Ishikawa (cell line): ENCODE measurements around the gene ABCC1.

Source experiments
- CEBPB ChIP-seq: IDR thresholded peaks from 2 replicates; pipeline ENCODE4 v1.6.1; 2012
- CREB1 ChIP-seq: IDR thresholded peaks from 2 replicates; pipeline ENCODE4 v1.6.1; 2012; ENCODE audit warnings: low read depth
- EGR1 ChIP-seq: IDR thresholded peaks from 2 replicates; pipeline ENCODE4 v1.6.1; 2012
- EP300 ChIP-seq: IDR thresholded peaks from 2 replicates; pipeline ENCODE4 v1.6.1; 2012; ENCODE audit warnings: borderline replicate concordance
- FOXM1 ChIP-seq: IDR thresholded peaks from 2 replicates; pipeline ENCODE4 v1.6.1; 2012; ENCODE audit warnings: low read depth, borderline replicate concordance
- NFIC ChIP-seq: IDR thresholded peaks from 2 replicates; pipeline ENCODE4 v1.6.1; 2012
- RAD21 ChIP-seq: IDR thresholded peaks from 2 replicates; pipeline ENCODE4 v1.6.1; 2012; ENCODE audit warnings: low read depth
- TAF1 ChIP-seq: IDR thresholded peaks from 2 replicates; pipeline ENCODE4 v1.6.1; 2012; ENCODE audit warnings: low read depth, mild to moderate bottlenecking
- TCF12 ChIP-seq: IDR thresholded peaks from 2 replicates; pipeline ENCODE4 v1.6.1; 2012; ENCODE audit warnings: low read depth
- TEAD4 ChIP-seq: IDR thresholded peaks from 2 replicates; pipeline ENCODE4 v1.6.1; 2012
- YY1 ChIP-seq: IDR thresholded peaks from 2 replicates; pipeline ENCODE4 v1.6.1; 2012; ENCODE audit warnings: low read depth
- ZBTB7A ChIP-seq: IDR thresholded peaks from 2 replicates; pipeline ENCODE4 v1.6.1; 2012; ENCODE audit warnings: low read depth
- TF ChIP-seq, protein P1 (sequence below): IDR thresholded peaks from 2 replicates; pipeline ENCODE4 v1.6.1; 2012; ENCODE audit warnings: low read depth, mild to moderate bottlenecking
- TF ChIP-seq, protein P2 (sequence below): IDR thresholded peaks from 2 replicates; pipeline ENCODE4 v1.6.1; 2012
- TF ChIP-seq, protein P3 (sequence below): IDR thresholded peaks from 2 replicates; pipeline ENCODE4 v1.6.1; 2012

Gene ABCC1

DNA sequence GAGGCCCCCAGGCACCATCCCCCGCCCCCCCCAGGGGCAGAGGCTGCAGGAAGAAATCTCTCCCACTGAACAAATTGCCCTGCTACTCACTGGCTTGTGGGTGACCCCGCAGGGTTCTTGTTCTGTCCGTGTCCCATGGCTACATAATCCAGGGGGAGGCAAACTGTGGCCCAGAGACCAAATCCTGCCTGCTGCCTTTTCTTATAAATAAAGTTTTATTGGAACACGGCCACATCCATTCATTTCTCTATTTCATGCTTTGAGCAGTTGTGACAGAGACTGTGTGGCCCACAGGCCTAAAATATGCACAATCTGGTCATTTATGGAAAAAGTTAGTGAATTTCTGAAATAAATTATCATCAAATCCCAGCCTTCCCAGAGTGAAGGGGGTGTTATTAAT is 235.7 kb downstream of the ABCC1 start:
- TF ChIP-seq, protein P1, sequence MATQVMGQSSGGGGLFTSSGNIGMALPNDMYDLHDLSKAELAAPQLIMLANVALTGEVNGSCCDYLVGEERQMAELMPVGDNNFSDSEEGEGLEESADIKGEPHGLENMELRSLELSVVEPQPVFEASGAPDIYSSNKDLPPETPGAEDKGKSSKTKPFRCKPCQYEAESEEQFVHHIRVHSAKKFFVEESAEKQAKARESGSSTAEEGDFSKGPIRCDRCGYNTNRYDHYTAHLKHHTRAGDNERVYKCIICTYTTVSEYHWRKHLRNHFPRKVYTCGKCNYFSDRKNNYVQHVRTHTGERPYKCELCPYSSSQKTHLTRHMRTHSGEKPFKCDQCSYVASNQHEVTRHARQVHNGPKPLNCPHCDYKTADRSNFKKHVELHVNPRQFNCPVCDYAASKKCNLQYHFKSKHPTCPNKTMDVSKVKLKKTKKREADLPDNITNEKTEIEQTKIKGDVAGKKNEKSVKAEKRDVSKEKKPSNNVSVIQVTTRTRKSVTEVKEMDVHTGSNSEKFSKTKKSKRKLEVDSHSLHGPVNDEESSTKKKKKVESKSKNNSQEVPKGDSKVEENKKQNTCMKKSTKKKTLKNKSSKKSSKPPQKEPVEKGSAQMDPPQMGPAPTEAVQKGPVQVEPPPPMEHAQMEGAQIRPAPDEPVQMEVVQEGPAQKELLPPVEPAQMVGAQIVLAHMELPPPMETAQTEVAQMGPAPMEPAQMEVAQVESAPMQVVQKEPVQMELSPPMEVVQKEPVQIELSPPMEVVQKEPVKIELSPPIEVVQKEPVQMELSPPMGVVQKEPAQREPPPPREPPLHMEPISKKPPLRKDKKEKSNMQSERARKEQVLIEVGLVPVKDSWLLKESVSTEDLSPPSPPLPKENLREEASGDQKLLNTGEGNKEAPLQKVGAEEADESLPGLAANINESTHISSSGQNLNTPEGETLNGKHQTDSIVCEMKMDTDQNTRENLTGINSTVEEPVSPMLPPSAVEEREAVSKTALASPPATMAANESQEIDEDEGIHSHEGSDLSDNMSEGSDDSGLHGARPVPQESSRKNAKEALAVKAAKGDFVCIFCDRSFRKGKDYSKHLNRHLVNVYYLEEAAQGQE, result no peak
- TF ChIP-seq, protein P2, sequence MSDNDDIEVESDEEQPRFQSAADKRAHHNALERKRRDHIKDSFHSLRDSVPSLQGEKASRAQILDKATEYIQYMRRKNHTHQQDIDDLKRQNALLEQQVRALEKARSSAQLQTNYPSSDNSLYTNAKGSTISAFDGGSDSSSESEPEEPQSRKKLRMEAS, result no peak
- TF ChIP-seq EP300, result no peak
- TF ChIP-seq, protein P3, sequence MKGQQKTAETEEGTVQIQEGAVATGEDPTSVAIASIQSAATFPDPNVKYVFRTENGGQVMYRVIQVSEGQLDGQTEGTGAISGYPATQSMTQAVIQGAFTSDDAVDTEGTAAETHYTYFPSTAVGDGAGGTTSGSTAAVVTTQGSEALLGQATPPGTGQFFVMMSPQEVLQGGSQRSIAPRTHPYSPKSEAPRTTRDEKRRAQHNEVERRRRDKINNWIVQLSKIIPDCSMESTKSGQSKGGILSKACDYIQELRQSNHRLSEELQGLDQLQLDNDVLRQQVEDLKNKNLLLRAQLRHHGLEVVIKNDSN, result no peak
- TF ChIP-seq TCF12, result no peak
- TF ChIP-seq YY1, result no peak
- no peak for TF ChIP-seq FOXM1
- TF ChIP-seq CEBPB, result no peak
- no peak for TF ChIP-seq ZBTB7A
- no peak for TF ChIP-seq TEAD4
- no peak for TF ChIP-seq TAF1

DNA sequence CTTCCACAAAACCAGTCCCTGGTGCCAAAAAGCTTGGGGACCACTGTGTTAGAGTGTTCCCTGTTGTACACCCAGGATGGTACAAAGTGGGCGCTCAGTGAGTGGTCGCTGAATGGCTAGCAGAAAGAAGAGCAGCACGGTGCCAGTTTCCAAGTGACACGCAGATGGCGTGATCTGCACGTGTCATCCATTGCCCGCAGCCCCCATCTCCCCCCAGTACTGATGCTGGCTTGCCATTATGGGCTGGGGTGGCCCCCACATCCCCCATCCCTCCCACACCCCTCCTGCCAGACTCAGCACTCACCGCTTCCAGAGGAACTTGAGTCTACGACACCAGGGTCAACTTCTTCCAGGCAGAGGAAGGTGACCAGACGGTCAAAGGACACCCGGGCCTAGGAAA is 237.4 kb downstream of the ABCC1 start:
- no peak for TF ChIP-seq YY1
- TF ChIP-seq TCF12, result no peak
- no peak for TF ChIP-seq NFIC
- TF ChIP-seq, protein P2, result no peak
- TF ChIP-seq, protein P1, result no peak
- TF ChIP-seq ZBTB7A, result no peak
- no peak for TF ChIP-seq CREB1
- TF ChIP-seq CEBPB, result no peak
- TF ChIP-seq TAF1, result no peak
- no peak for TF ChIP-seq EGR1

DNA sequence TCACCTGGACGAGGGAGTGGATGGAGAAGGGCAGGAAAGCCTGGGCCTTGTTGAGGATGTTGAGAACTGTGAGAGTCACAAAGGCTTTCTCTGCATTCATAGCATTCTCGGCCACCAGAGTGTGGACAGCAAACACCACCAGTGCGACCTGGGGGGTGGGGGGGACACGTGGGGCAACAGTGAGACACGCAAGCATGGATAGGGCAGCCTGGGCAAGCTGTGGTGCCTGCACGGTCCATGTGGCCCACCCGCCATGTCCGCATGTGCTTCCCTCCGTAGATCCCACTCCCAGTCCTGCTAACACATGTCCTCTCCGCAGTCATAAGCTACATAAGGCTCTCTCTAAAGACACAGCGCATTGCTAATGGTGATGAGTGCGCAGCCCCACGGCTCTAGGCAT is 239.4 kb downstream of the ABCC1 start:
- TF ChIP-seq TAF1 (no peak), CEBPB (no peak), NFIC (no peak), YY1 (no peak), ZBTB7A (no peak), EP300 (no peak), EGR1 (no peak), FOXM1 (no peak)
- TF ChIP-seq, protein P1, result no peak
- TF ChIP-seq, protein P3, result no peak
- TF ChIP-seq, protein P2, result no peak

DNA sequence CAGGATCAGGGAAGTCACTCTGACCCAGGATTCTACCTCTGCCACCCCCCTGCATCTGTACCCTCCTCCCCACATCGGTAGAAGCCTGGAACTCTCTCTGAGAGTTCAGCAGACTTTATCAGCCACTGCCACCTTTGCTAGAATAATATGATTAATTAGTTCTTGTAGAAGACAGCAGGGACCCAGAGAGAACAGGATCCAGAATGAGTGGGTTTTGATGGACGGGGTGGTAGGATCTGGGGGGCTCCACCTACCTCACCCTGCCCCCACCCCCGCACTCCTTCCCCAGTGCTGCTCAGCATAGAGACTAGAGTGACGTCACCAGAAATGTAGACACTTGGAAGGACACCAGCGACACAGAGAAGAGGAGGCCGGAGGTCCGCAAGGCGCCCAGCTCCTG is 240.4 kb downstream of the ABCC1 start:
- TF ChIP-seq EGR1, result no peak
- TF ChIP-seq TEAD4, result no peak
- no peak for TF ChIP-seq EP300
- TF ChIP-seq ZBTB7A, result no peak
- TF ChIP-seq, protein P3, result no peak
- no peak for TF ChIP-seq NFIC
- no peak for TF ChIP-seq TCF12
- no peak for TF ChIP-seq TAF1
- TF ChIP-seq, protein P2, result no peak
- TF ChIP-seq YY1, result no peak
- no peak for TF ChIP-seq FOXM1
- no peak for TF ChIP-seq CEBPB
- no peak for TF ChIP-seq RAD21
- TF ChIP-seq CREB1, result no peak
- TF ChIP-seq, protein P1, result no peak
